ENCODE measurements around the gene ADAMTSL1. TPM values are rescaled to one million over a fixed set of nuclear protein-coding genes. Genes with fewer than 3 reads are reported as not detected.

The ADAMTSL1 gene
- total and polyA plus RNA-seq, 2 donors (not counting 3 experiments of a cell fraction or from before 2014, with no cell fraction given), result 15.0 to 18.4 TPM

- H3K9me1 ChIP-seq (replicated peaks; ENCODE audit: control insufficient read depth, extremely low read depth, insufficient read depth, low read length), result no peaks in the 10 kb centered on the region
- no peaks in the 10 kb centered on the region for H3K9me3 ChIP-seq (replicated peaks; ENCODE audit: control insufficient read depth, insufficient read depth, low read length)
- no peak for DNase-seq (ENCODE audit: low read depth, low spot score)
- intact Hi-C loops (cut with micrococcal nuclease), result loop anchor here (5.0 kb wide), 1 partner anchor 156 kb away; no protein-coding TSS in a partner anchor
- H3K4me3 ChIP-seq (replicated peaks in 1 of 3; ENCODE audit: insufficient read depth in 1 of 3, low read depth in 1 of 3, low read length in 3 of 3), result no peak overlapping the region
- H4K20me1 ChIP-seq (replicated peaks; ENCODE audit: control insufficient read depth, extremely low read depth, insufficient read depth, low read length), result no peaks in the 10 kb centered on the region
- dilution Hi-C loops (cut with MboI; ENCODE audit: extremely low pct_ligation_motif_present, low sequenced_read_pairs), result no loop called here
- ChIA-PET POLR2A (no interaction called here), CTCF (no interaction called here)
- no TSS peak for BruUV-seq (replicated peaks)
- no peaks in the 10 kb centered on the region for H3K79me2 ChIP-seq (ENCODE audit: control insufficient read depth, insufficient read depth, low read length)
- no peak overlapping the region for H3K4me2 ChIP-seq (ENCODE audit: insufficient read depth, low read length)
- no peaks in the 10 kb centered on the region for H3K27me3 ChIP-seq (ENCODE audit: control insufficient read depth in 2 of 2, insufficient read depth in 2 of 2, low read length in 2 of 2)
- no peaks in the 10 kb centered on the region for H3K36me3 ChIP-seq (ENCODE audit: control insufficient read depth in 2 of 2, extremely low read depth in 1 of 2, insufficient read depth in 2 of 2, low read length in 2 of 2)
- no peak for FAIRE-seq
- no peak overlapping the region for H3K27ac ChIP-seq (ENCODE audit: insufficient read depth, low read depth, low read length)
- H2AFZ ChIP-seq (ENCODE audit: low read depth, low read length), result no peak overlapping the region
- no peak for TF ChIP-seq GATA2 (IDR thresholded peaks at IDR 0.05; ENCODE audit: insufficient read depth, insufficient read length, low read depth, low read length)
- TF ChIP-seq MAX (IDR thresholded peaks at IDR 0.05; ENCODE audit: insufficient read depth, insufficient read length), result no peak
- no peak for TF ChIP-seq POLR2AphosphoS5 (IDR thresholded peaks at IDR 0.05; ENCODE audit: insufficient read depth, low read depth, low read length)
- no peak for TF ChIP-seq CTCF (IDR thresholded peaks at IDR 0.05; ENCODE audit: extremely low read depth in 1 of 2, insufficient read depth in 1 of 2, low read depth in 1 of 2, low read length in 2 of 2)
- TF ChIP-seq EZH2 (IDR thresholded peaks at IDR 0.05; ENCODE audit: borderline replicate concordance, low read depth, low read length, severe bottlenecking), result no peak
- TF ChIP-seq JUN (IDR thresholded peaks at IDR 0.05; ENCODE audit: borderline replicate concordance, insufficient read depth, insufficient read length, low read depth), result no peak
- no peak for TF ChIP-seq MYC (IDR thresholded peaks at IDR 0.05; ENCODE audit: low read depth, low read length)
- TF ChIP-seq FOS (IDR thresholded peaks at IDR 0.05; ENCODE audit: borderline replicate concordance, insufficient read depth, low read length), result no peak
- TF ChIP-seq POLR2A (IDR thresholded peaks at IDR 0.05; ENCODE audit: low read depth, low read length), result no peak
- peaks cover 34% of the 10 kb centered on the region for H3K4me1 ChIP-seq (ENCODE audit: control insufficient read depth, extremely low read depth, insufficient read depth, low read length)
- H3K9ac ChIP-seq (replicated peaks; ENCODE audit: extremely low read depth, insufficient read depth, low read length), result no peak overlapping the region
Observed at GRCh38 chr9:18788256-18788655, 314.3 kb downstream of the ADAMTSL1 start.
